Umbilical cord (tissue), 2 donors: ENCODE measurements around the gene MMD. TPM values are rescaled to one million over a fixed set of nuclear protein-coding genes. Genes with fewer than 3 reads are reported as not detected.
"Not testable (repeated sequence)": the region's sequence is repeated elsewhere in the genome, so short reads cannot be mapped to it uniquely, and the experiment has no call there.

Experiments
- DNase-seq: peaks from one replicate; pipeline ENCODE4 v3.0.0-alpha.2; 2015; ENCODE audit warnings: low spot score
- total RNA-seq: library from RNA; depleted of rRNA; stranded (reverse); fragments of >200 nt; gene quantifications from one replicate; pipeline ENCODE4 v1.2.3, GENCODE V29; 2014; ENCODE audit warnings: low replicate concordance; ENCODE audit not compliant: insufficient read depth

Gene MMD
- total RNA-seq, 1 donor from 2014 or later: 13.7 TPM

GRCh38 chr17:55395803-55396505, 25.7 kb downstream of the MMD start:
- DNase-seq: no peak

GRCh38 chr17:55394357-55395021, 27.1 kb downstream of the MMD start:
- peak; percentile 12 for DNase-seq

- no peak for DNase-seq
These were observed 29.7 kb downstream of the MMD start for GRCh38 chr17:55391764-55392467.

GRCh38 chr17:55391244-55391757, 30.3 kb downstream of the MMD start:
- DNase-seq: no peak

DNA sequence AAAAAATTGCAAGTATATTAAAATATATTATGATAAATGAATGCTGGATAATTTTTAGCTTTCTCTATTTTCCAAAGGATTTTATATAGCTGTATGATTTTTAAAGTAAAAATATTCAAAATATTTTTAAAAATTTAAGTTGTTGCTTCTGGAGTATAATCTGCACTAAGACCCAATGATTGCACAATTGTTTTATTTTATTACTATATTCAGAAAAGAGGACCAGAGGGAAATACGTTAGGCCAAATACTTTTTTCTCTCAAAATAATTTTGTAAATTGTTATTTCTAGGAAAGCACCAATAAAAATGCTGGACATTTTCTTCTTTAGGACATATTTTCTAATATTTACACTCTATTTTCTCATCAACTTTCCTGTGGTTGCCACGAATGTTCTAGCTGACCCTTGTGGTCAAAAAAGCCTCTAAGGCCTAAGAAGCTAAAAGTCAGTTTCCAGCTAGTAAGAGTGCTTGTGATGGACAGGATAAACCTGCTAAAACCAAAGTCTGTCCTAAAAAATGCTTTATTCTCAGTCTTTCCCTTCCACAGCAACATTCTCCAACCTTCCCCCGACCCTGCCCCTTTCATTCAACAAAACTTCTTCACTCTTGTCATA, 31.2 kb downstream of the MMD start:
- DNase-seq: no peak

GRCh38 chr17:55389715-55390114, 31.9 kb downstream of the MMD start:
- not testable (repeated sequence) for DNase-seq

GRCh38 chr17:55388842-55389241, 32.8 kb downstream of the MMD start:
- DNase-seq: no peak

DNA sequence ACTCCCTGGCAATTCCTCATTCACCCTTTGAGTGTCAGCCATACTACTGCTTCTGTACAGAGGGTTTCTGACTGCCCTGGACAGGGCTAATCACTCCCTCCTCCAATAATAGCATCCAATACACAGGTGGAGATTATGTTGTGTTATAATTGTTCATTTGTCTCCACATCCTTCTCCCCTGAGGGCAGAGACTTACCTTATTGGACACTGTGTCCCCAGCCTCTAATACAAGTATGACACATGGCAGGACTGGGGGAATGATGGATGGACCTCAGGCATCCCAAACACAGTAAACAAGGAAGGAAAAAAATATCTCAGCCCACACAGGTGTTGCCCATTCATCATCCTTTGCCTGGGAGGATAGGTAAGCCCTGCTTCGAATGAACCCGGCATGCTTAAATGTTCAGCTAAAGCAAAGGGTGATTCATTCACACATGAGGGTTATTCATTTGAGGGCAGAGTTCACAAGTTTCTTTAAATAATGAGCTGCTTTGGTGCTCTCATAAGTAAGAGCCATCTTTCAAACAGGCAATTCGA, 34.8 kb downstream of the MMD start:
- DNase-seq: no peak

- no peak for DNase-seq
These were observed 36.9 kb downstream of the MMD start for GRCh38 chr17:55384643-55385232.

GRCh38 chr17:55383771-55384642, 37.6 kb downstream of the MMD start:
- peak; percentile 76 for DNase-seq

DNA sequence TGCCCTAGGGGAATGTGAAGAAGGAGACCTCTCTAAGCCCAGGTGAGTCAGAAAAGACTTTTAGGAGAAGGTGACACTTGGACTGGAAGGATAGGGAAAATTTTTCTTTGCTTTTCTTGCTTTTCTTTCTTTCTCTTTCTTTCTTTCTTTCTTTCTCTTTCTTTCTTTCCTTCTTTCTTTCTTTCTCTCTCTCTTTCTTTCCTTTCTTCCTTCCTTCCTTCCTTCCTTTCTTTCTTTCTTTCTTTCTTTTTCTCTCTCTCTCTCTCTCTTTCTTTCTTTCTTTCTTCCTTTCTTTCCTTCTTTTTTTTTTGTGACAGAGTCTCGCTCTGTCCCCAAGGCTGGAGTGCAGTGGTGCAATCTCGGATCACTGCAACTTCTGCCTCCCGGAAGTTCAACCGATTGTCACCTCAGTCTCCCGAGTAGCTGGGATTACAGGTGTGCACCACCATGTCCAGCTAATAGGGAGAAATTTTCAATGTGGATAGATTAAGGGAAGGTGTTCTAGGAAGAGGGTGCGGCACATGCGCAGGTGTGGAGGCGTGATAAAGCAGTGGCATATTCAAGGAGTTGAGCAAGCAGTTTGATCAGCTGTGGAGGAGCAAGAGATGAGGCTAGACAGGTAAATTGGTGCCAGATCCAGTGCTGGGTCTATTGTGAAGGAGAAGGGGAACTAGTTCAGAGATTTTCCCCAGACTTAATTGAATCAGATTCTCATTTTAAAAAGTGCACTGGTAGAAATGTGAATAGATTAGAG, 40.4 kb downstream of the MMD start:
- no peak for DNase-seq

GRCh38 chr17:55377671-55378275, 43.9 kb downstream of the MMD start:
- no peak for DNase-seq

- no peak for DNase-seq
These were observed 52.9 kb downstream of the MMD start for GRCh38 chr17:55368706-55369105.

DNA sequence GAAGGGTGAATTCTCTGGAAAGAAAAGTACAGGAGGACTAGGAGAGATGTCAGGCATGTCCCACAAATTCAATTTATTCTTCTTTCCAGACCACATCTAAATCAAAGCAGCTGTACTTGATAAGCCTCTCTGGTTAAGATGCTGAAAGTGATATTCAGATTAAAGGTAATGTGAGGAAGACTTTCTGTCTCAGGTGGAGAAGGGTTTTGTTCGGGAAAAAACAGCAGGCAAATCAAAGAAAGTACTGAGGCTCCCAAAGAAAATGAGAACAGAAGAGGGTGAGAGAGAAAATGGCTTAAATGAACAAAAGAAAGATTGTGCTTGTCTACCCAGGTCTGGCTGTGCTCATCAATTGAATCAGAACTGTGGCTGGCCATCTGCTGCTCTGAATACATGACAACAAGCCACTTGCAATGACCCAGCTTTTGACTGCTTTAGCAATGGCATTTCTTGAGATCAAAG, 55.6 kb downstream of the MMD start:
- no peak for DNase-seq

DNA sequence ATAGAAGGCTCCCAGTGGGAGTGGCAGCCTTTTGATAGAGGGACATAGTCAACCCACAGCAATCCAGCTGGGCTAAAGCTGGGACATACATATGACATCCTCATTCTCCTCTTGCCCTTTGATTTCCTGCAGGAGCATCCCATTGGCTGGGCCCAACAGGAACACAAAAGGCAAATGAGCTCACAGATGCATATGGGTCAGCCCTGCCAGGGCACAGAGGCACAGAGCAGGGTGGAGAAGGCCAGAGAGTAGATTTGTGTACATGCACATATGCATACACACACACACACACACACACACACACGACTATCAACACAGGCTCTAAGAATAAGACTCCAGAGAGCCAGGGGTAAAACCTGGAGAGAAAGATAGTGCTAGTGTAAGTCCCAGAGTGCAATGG, 58.6 kb downstream of the MMD start:
- no peak for DNase-seq

- DNase-seq: no peak
These were observed 60.7 kb downstream of the MMD start for GRCh38 chr17:55360971-55361370.

DNA sequence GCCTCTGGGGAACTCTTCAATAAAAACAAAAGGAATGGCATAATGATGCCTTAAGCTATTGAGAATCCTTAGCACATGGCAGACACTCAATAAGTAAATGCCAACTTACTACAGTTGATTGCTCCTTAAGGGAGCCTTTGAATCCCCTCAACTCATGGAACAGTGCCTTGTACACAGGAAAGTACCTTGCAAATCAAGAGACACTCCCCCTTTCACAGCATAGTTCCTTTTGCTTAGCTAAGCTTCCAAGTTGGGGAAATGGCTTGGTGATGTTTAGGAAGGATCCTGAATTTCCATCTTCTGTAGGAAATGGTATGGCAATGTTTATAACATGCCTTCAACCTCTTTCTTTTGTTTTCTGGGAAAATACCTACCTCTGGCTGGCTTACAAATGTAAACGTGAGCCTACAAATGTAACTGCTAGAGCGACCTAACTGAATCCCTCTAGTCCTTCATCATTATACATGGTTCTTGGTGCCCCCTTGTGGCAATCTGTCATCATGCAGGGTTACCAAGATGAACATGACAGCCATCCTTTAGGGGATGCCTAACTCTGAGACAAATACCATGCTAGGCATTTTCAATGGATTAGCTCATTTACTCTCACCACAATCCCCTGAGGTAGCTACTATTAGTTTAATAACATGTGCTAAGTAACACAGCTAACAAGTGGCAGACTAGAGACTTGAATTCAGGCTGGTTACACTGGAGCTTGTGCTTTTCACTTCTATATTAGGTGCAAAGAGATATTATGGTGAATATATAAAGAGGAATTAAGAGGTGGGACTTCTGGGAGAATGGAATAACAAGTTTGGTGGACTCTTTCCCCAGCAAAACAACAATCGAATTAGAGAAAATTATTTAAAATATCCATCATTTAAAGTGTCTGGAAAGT, 65.0 kb downstream of the MMD start:
- peak; percentile 59 for DNase-seq

DNA sequence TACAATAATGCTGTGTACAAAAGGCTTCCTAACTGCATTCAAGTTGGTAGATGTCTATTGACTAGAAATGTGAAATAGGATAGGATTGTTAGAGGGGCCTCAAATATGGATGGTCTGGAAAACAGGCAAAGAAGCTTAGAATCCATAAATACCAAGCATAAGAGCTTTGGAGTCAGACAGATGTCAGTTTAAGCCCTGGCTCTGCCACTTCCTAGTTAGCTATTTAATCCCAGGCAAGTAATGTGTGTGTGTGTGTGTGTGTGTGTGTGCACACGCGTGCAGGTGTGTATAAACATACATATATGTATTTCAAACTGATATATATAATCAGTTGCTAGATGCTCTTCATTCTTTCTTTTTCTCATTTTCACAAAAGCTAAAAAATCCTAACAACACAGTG, 66.7 kb downstream of the MMD start:
- DNase-seq: no peak
